Testis (tissue), 2 donors: ENCODE results near the gene CEMIP.

Source experiments
- CTCF ChIP-seq, 3 experiments: fragments of 450-650 bp in 2 of 3; fragments of 200-600 bp in 1 of 3; sonication (generic) in 1 of 3; IDR thresholded peaks; one replicate each; pipeline ENCODE4 v1.5.1; 2016 to 2019; ENCODE audit warnings: antibody characterized with exemption in 3 of 3, mild to moderate bottlenecking in 2 of 3, moderate library complexity in 1 of 3
- POLR2A ChIP-seq: fragments of 450-650 bp; IDR thresholded peaks from one replicate; pipeline ENCODE4 v1.6.1; 2017; ENCODE audit warnings: antibody characterized with exemption, mild to moderate bottlenecking, moderate library complexity

GRCh38 chr15:80885016-80885579, 105.9 kb downstream of the CEMIP start:
- no peak for TF ChIP-seq CTCF (IDR thresholded peaks at IDR 0.05)
- no peak for TF ChIP-seq POLR2A
